Measurements from ENCODE around the gene MAGEC3.
"Not testable (repeated sequence)": the region's sequence is repeated elsewhere in the genome, so short reads cannot be mapped to it uniquely, and the experiment has no call there.

MAGEC3 gene, protein sequence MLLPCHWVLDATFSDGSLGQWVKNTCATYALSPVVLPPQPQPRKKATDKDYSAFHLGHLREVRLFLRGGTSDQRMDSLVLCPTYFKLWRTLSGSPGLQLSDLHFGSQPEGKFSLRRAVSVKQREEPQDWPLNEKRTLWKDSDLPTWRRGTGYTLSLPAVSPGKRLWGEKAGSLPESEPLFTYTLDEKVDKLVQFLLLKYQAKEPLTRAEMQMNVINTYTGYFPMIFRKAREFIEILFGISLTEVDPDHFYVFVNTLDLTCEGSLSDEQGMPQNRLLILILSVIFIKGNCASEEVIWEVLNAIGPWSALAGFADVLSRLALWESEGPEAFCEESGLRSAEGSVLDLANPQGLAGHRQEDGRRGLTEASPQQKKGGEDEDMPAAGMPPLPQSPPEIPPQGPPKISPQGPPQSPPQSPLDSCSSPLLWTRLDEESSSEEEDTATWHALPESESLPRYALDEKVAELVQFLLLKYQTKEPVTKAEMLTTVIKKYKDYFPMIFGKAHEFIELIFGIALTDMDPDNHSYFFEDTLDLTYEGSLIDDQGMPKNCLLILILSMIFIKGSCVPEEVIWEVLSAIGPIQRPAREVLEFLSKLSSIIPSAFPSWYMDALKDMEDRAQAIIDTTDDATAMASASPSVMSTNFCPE

DNA sequence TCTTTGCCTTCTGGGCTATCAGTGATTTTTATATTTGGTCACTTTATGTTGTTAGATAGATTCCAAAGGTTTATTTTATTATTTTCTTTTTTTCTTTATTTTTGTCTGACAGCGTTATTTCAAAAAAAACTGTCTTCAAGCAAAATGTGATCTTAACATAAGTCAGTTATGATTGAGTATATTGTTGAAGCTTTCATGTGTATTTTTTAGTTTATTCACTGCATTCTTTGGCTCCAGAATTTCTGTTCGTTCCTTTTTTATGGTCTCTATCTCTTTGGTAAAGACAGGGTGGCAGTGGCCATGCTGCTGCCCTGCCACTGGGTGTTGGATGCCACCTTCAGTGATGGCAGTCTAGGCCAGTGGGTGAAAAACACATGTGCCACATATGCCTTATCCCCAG, at the start of gene MAGEC3:
Gene MAGEC3 (plus strand): TSS at position 301 of the 400 bp plus-strand sequence. CDS start 0 bp downstream, at position 301.
- DNase-seq: no peak

DNA sequence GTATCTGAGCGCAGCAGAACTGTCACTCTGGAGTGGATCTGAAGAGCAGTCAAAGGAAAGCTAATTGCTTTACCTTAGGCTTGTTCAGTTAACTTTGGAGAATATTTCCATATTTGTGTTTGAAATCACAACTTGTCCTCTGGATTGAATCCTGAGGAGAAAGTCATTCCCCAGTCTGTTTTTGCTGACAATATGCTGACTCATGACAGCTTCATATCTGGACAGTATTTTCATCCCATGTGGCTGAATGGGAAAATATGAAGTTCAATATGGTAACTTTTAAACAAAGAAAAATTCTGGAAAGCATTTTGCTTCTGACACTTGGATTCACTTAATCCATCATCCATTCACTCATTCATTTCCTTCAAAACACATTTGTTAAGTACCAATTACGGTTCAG, 46.3 kb upstream of the MAGEC3 start:
- no peak for DNase-seq

DNA sequence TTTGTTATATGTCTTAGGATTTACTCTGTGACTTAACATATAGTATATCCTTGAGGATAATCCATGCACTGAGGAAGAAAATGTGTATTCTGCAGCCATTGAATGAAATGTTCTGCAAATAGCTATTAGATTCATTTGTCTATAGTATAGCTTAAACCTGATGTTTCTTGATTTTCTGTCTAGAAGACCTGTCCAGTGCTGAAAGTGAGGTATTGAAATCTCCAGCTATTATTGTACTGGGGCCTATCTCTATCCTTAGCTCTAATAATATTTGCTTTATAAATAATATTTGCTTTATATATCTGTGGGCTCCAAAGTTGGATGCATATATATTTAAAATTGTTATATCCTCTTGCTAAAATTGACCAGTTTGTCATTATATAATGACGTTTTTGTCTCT, 26.7 kb upstream of the MAGEC3 start:
- DNase-seq: no peak

DNA sequence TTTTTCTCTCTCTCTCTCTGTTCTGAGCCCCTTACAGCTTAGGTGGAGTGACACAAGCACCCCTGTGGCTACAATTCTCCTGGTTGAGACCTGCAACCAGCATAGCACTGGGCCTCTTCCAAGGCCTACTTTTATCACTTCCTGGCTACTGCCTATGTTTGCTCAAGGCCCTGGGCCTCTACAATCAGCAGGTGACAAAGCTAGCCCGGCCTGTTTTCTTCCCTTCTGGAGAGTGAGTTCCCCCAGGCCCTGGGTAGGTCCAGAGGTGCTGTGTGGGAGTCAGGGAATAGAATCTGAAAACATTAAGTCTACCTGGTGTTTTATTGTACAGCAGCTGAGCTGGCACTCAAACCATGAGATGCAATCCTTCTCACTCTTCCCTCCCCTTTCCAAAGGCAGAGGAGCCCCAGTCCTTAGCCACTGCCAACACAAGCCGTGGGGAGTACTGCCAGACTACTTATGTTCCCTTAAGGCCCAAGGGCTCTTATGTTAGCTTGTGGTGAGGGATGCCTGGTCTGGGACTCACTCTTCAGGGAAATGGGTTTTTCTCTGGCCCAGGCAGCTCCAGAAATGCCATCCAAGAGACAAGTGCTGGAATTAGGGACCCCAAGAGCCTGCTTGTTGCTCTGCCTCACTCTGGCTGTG, 23.8 kb upstream of the MAGEC3 start:
- DNase-seq: no peak

DNA sequence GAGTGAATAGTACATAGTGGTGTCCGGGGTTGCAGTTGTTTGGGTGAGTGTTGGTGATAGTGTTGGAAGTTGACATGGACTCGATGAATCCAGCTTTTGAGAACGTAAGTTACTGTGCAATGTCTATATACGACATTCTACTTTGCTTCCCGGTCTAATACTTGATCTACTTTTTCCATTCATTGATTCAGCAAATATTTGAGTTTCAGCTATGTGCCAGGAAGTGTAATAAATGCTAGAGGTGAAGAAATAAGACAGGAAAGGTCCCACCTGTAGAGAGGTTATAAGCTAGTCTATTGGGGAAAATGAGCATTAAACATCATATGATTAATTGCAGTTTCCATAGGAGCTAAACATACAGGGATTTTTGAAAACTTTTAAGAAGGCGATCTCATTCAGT, 22.2 kb upstream of the MAGEC3 start:
- no peak for DNase-seq

DNA sequence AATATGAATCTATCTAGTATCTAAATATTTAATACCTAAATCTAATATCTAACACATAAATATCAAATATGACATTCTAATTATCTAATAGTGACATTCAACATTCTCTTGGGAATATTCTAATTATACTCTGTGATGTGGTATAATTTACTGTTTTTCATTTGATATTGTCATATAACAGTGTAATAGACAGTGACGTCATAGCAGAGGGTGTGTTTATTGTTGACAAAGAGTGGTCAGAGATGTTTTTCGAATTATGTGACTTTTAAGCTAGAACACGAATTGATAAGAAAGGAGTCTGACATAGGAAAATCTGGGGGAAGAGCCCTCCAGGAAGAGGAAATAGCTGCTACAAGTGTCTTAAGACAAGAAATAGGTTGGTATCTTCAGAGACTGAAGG, 5.9 kb upstream of the MAGEC3 start:
- no peak for DNase-seq

DNA sequence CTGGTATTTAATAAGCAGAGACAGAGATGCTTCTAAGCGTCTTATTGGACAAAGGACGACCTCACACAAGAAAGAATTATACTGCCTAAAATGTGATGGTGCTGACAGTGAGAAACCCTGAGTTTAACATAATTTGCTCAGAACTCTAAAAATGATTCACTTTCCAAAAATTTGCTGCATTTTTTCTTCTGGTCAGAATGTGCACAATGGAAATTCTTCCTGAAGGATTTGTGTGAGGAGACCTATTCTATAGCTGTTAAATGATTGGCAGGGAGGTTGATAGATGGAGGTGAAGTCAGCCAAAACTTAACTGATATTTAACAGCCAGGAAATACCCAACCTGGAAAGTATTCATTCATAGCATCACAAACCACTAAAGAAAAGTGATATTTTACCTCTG, 1.7 kb downstream of the MAGEC3 start:
- DNase-seq: no peak

DNA sequence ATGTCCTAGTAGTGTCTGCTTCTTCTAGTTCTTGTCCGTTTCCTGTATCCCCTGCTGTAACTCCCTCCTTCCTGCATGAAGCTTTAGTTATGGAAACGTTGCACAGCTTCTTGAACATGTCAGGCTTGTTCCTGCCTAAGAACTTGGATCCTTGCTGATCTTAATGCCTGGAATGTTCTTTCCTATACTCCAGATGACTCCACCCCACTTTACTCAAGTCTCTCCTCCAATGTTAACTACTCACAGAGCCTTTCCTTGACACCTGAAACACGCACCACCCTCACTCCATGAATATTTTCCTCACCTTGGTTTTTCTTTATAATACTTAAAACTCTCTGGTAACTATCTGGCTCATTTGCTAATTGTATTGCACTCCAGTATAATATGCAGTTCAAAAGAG, 19.4 kb downstream of the MAGEC3 start:
- DNase-seq: no peak

DNA sequence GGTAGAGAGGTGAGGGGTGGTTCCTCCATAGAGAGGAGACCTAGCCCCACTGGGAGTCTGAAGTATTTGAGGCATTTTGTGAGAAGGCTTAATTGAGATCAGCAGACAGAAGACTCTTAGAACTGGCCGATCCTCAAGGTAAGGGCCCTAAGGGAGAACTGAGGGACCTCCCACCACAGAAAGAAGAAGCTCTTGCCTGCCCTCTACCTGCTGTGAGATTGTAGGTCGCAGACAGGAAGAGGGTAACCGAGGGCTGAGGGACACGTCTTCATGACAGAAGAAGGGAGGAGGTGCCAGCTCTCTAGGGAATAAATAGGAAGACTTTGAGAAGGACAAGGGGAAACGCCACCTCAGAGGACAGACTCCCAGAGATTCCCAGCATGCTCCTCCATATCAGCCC, 41.5 kb downstream of the MAGEC3 start:
- no peak for DNase-seq

DNA sequence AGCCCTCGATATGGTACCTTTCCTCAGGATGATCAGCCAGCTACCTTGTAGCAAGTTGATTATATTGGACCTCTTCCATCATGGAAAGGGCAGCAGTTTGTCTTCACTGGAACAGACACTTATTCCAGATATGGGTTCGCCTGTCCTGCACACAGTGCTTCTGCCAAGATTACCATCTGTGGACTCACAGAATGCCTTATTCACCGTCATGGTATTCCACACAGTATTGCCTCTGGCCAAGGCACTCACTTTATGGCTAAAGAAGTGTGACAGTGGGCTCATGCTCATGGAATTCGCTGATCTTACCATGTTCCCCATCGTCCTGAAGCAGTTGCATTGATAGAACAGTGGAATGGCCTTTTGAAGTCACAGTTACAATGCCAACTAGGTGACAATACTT, 50.7 kb downstream of the MAGEC3 start:
- not testable (repeated sequence) for DNase-seq

DNA sequence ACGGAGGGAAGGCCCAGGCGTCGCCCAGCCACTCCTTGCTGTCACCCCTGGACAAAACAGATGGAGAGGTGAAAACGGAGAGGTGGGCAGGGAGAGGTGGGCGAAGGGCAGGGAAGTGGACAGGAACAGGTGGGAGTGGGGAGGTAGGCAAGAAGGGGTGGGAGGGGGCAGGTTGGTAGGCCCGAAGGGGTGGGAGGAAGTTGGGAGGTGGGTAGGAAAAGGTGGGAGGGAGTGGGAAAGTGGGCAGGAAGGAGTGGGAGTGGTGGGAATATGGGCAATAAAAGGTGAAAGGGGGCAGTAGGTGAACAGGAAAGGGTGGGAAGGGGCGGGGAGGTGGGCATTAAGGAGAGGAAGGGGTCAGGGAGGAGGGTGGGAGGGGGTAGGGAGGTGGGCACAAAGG, 56.6 kb downstream of the MAGEC3 start:
- no peak for DNase-seq

DNA sequence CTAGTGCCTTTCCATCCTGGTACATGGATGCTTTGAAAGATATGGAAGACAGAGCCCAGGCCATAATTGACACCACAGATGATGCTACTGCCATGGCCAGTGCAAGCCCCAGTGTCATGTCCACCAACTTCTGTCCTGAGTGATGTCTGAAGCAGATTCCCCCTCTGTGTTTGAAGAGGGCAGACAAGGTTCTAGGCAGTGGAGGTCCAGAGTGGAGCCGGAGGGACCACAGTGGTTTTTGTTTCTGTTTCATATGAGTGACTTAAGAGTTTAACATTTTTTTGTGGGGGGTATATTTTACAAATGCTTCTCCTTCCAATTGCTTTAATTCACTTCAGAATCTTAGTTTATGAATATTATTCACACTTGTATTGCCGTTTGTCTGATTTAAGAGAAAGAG, 59.6 kb downstream of the MAGEC3 start:
- no peak for DNase-seq

DNA sequence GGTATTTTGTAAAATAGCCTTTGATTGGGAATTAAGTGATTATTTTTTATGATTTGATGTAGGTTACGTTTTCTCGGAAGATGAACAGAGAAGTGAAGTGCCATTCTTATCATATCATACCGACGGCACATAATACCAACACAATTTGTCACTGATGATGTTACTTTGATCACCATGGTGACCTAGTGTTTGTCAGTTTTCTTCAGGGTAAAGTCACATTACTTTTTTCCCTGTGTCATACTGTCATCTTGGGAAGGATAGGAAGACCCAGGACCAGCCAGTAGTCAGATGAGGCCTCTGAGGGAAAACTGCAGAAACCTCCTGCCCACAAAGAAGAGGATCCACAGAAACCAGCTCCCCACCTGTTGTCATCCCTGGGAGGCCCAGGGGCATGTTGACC, 64.2 kb downstream of the MAGEC3 start:
- no peak for DNase-seq

DNA sequence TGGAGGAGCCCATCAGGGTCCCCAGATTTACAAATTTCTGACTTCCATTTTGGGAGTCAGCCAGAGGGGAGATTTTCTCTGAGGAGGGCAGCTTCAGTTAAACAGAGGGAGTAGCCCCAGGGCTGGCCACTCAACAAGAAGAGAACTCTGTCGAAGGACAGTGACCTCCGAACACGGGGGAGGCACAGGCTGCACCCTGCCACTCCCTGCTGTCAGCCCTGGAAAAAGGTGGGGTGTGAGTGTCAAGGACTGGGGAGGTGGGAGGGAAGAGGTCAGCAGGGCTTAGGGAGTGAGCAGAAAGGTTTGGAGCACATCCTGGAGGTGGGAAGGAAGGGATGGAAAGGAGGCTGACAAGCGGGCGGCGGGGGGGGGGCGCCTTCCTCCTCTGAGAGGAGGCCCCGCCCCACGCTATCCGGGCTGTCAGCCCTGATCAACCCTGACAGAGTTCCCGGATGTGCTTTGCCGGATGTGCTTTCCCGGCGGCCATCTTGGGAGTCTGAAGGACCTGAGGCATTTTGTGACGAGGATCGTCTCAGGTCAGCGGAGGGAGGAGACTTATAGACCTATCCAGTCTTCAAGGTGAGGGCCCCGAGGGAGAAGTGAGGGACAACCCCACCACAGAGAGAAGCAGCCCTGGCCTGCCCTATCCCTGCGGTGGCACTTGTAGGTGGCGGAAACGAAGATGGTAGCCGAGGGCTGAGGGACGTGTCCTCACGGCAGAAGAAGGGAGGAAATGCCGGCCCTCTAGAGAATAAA, 65.5 kb downstream of the MAGEC3 start, which contains the start of gene MAGEC1:
Gene MAGEC1 (plus strand): TSS at position 495 of the 756 bp plus-strand sequence. CDS start 1,179 bp downstream, outside the sequence.
- no peak for DNase-seq

DNA sequence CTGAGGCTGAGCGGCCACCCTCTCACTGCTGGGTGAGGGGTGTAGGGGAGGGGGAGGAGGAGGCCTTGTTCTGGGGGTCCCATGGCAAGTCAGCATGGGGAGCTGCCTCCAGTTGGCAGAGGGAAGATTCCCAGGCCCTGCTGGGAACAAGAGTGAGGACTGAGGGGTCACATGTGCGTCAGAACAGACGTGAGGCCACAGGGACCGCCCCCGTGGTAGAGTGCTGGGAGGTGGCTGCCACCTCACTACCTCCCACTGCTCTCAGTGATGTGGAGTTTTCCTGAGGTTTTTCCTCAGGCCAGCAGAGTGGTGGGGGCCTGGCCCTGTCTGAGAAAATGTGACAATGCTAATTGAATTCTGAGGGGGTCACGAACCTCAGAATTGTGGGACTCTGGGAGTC, 66.1 kb downstream of the MAGEC3 start:
- DNase-seq: no peak

DNA sequence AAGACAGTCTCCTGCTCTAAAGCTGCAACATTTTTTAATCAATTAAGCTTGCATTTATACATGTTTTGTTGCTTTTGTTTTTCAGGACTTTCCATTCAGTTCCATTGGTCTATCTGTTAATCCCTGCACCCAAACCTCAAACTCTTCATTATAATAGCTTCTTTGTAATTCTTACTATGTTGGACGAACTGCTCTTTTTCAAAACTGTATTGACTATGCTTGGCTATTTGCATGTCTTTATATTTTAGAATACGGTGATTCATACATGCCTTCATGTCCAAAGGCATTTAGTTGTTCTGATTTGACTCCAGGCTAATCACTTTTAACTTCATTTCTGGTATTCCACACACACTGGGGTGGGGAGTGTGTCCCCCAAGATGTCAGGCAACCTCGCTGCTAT, 79.7 kb downstream of the MAGEC3 start:
- no peak for DNase-seq

DNA sequence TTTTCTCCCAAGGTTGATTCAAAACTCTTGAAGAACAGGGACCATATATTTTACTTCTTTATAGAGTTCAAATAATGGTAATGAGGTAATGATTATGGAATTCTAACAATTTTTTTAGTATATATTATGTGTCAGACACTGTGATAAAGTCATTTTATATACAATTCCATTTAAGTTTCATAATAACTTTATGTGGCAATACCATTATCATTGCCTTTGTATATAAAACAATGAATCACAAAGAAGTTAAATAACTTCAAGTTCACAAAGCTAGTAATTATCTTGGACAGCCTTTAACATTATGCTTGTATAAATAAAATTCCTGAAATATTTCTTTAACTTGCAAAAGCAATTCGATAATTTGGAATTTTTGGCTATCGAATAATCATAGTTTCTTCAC, 86.2 kb downstream of the MAGEC3 start:
- DNase-seq: no peak

DNA sequence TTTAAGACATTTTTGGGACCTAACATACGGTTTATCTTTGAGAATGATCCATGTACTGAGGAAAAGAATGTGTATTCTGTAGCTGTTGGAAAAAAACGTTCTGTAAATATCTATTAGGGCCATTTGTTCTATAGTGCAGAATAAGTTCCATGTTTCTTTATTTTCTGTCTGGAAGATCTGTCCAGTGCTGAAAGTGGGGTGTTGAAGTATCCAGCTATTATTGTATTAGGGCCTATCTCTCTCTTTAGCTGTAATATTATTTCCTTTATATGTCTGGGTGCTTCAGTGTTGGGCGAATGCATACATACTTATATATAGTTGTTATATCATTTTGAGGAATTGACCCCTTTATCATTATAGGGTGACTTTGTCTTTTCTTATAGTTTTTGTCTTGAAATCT, 90.3 kb downstream of the MAGEC3 start:
- DNase-seq: no peak

DNA sequence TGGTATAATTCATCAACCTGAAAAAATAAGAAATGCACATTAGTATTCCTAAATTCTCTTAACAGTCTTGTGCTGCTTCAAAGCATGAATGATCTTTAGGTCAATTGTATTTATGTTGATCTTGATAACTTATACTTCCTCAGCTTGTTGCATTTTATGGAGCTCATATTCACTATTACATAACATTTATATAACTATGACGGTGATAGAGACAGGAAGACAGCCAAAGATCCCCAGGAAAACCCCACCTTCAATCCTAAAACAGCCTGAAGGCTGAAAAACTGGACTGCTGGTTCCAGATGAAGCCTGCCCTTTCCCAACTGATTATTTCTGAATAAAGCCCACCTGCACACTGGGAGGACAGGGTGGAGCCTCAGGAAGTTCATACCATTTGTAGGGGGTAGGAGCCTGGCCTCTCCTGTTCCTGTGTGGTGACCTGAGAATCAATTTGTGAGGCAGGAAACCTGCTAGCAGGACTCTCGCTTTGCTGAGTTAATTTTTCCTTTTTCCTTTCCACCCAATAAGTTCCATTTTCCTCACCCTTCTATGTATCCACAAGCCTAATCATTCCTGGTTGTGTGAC, 96.0 kb downstream of the MAGEC3 start:
- DNase-seq: no peak

DNA sequence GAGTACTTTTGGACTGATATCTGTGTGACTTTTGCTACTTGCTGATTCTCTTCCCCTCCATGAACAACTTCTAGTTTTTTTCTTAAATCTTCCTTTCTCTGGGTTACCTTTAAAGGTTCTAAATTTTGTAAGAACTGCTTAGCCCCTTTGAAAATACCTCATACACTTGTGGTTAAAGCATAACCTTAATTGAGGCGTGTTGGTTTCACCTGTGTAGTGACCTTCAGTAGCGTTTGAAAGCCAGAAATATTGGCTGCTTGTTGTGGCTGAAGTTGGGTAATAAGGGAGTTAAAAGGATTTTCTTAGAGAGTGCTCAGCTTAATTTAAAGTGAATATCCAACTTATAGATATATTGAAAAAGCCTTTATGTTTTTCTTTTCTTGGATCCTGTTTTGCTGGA, 97.5 kb downstream of the MAGEC3 start:
- DNase-seq: no peak

DNA sequence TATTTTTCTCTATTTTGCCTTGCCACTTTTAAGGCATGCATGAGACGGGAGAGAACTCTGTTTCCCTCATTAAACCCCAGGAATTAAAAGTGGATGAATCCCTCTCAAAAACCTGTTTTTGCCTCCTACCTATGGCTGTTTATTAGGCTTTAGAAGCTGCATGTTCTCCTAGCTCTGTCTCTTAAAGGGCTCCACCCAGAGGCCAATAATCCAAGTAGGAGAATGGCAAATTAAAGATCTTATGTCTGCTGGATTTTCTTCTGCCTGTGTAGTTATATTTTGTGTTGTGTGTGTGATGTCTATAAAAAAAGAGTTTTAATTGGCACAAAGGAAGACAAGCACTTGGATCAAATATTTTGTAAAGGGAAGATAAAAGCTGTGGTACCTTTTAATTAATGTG, 98.0 kb downstream of the MAGEC3 start:
- DNase-seq: no peak

DNA sequence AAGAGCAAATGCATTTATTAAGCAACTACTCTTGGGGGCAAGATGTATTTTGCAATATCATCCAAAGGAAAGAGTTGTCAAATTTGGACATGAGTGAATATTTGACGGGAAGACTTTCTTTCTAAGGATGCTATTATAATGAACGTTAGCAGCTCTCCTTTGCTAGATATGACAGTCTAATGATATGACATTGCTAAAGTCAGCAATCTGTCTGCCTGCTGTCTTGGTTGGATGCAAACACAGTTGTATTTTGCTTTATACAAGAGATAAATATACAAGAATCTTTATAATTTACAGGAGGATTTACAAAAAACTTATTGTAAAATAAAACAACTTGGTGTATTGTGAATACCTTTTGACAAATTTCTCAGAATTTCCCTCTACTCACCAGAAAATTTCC, 103.1 kb downstream of the MAGEC3 start:
- no peak for DNase-seq

DNA sequence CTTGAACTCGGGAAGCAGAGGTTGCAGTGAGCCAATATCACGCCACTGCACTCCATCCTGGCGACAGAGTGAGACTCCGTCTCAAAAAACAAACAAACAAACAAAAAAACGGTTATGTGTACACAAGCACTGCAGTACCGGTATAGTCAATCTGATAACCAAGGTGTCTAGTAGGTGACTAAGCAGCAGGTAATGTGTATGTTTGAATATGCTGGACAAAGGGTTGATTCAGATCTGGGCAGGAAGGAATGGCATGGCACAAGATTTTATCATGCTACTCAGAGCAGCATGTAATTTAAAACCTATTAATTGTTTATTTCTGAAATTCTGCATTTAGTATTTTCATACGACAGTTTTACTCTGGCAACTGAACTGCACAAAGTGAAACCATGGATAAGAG, 107.3 kb downstream of the MAGEC3 start:
- no peak for DNase-seq

All from NCI-H69 (cell line).